IMR-90 (cell line): ENCODE data around the gene EIF2B4.

Experiments
- CEBPB ChIP-seq: IDR thresholded peaks from 2 replicates; pipeline ENCODE4 v1.6.1; 2012; ENCODE audit warnings: low read depth, low read length, improper control_type of control experiment
- MAZ ChIP-seq: IDR thresholded peaks from 2 replicates; pipeline ENCODE4 v1.6.1; 2012; ENCODE audit warnings: low read depth, mild to moderate bottlenecking, low read length, improper control_type of control experiment, moderate library complexity, borderline replicate concordance
- POLR2A ChIP-seq: IDR thresholded peaks from 2 replicates; pipeline ENCODE4 v1.6.1; 2012; ENCODE audit warnings: mild to moderate bottlenecking, low read depth, low read length
- SMC3 ChIP-seq: fragments of 150-350 bp; IDR thresholded peaks from 2 replicates; pipeline ENCODE4 v1.6.1; 2016; ENCODE audit warnings: low read depth, mild to moderate bottlenecking, antibody characterized with exemption, low read length, moderate library complexity
- TF ChIP-seq, protein P1 (sequence below): fragments of 150-350 bp; IDR thresholded peaks from 2 replicates; pipeline ENCODE4 v1.6.1; 2016; ENCODE audit warnings: low read depth, mild to moderate bottlenecking, low read length, moderate library complexity, borderline replicate concordance
- TF ChIP-seq, protein P2 (sequence below): conservative IDR thresholded peaks from 2 replicates; pipeline ENCODE4 v1.5.1; 2012; ENCODE audit warnings: mild to moderate bottlenecking, low read depth, low read length, improper control_type of control experiment

DNA sequence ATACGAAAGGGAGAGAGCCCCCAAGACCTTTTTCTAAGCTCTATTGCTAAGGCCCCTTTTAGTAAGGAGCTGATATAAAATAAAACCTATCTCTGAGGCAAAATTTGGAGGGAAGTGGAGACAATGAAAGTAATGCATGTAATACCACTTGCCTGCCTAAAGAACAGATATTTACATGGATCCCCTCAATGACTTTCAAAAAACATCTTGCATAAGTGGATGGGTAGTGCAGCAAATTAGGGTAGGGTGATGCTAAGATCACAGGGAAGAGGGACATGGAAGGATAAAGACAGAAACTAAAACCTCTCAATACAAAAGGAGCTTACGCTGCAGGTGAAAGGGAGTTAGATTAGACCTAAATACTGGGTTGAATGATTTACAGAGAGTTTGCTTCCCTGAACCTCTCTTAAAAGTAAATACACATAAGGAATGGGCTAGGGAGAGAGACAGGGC lies 9.3 kb upstream of the EIF2B4 start:
- TF ChIP-seq, protein P1, sequence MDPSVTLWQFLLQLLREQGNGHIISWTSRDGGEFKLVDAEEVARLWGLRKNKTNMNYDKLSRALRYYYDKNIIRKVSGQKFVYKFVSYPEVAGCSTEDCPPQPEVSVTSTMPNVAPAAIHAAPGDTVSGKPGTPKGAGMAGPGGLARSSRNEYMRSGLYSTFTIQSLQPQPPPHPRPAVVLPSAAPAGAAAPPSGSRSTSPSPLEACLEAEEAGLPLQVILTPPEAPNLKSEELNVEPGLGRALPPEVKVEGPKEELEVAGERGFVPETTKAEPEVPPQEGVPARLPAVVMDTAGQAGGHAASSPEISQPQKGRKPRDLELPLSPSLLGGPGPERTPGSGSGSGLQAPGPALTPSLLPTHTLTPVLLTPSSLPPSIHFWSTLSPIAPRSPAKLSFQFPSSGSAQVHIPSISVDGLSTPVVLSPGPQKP = no peak
- TF ChIP-seq MAZ = no peak
- no peak for TF ChIP-seq POLR2A
- TF ChIP-seq CEBPB = no peak
- TF ChIP-seq, protein P2, sequence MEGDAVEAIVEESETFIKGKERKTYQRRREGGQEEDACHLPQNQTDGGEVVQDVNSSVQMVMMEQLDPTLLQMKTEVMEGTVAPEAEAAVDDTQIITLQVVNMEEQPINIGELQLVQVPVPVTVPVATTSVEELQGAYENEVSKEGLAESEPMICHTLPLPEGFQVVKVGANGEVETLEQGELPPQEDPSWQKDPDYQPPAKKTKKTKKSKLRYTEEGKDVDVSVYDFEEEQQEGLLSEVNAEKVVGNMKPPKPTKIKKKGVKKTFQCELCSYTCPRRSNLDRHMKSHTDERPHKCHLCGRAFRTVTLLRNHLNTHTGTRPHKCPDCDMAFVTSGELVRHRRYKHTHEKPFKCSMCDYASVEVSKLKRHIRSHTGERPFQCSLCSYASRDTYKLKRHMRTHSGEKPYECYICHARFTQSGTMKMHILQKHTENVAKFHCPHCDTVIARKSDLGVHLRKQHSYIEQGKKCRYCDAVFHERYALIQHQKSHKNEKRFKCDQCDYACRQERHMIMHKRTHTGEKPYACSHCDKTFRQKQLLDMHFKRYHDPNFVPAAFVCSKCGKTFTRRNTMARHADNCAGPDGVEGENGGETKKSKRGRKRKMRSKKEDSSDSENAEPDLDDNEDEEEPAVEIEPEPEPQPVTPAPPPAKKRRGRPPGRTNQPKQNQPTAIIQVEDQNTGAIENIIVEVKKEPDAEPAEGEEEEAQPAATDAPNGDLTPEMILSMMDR = no peak
- TF ChIP-seq SMC3 = no peak
